NCI-H187 treated with DMSO at 0.1 percent for 48 hours (cell line): Measurements from ENCODE around the gene YY1AP1.
"Not testable (repeated sequence)": the region's sequence is repeated elsewhere in the genome, so short reads cannot be mapped to it uniquely, and the experiment has no call there.

Experiments used
- DNase-seq: peaks from one replicate; lab custom pipeline; 2025; lab: John Stamatoyannopoulos, UW

Gene YY1AP1, protein sequence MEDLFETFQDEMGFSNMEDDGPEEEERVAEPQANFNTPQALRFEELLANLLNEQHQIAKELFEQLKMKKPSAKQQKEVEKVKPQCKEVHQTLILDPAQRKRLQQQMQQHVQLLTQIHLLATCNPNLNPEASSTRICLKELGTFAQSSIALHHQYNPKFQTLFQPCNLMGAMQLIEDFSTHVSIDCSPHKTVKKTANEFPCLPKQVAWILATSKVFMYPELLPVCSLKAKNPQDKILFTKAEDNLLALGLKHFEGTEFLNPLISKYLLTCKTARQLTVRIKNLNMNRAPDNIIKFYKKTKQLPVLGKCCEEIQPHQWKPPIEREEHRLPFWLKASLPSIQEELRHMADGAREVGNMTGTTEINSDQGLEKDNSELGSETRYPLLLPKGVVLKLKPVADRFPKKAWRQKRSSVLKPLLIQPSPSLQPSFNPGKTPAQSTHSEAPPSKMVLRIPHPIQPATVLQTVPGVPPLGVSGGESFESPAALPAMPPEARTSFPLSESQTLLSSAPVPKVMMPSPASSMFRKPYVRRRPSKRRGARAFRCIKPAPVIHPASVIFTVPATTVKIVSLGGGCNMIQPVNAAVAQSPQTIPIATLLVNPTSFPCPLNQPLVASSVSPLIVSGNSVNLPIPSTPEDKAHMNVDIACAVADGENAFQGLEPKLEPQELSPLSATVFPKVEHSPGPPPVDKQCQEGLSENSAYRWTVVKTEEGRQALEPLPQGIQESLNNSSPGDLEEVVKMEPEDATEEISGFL

DNA sequence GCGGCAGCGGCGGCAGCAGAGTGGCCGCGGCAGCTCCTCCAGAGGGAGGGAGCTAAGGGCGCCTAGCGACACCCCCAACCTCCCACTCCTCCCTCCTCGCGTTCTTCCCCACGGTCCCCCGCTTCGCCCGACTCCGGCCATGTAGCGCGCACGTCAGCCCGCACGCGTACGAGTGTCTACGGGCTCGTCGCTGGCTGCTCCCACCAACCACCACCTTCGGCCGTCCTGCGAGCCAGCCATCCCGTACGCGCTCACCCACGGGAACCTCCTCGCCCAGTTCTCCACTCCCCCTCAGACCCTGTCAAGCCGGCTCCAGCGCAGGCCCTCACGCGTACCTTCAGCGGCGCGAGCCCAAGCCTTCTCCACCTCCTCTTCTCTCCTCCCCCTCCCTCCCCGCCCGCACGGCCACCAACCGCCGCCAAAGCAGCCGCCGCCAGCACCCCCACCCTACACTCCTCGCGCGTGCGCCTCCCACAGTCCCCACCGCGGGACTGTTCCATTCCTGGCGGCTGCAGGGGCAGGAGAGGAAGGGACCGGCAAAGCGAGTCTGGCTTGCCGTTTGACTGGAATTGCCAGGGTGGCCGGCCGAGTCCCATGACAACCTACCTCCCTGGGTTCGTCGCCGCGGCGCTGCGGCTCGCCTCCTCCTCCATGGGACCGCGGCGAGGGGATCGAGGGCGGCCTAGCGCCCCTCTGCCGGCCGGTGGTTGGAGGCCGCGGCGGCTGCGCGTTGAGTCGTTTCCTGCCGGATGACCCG is at the start of gene YY1AP1:
TSS of gene YY1AP1 (minus strand) at position 451 of the 757 bp plus-strand sequence. CDS start 8,338 bp downstream, outside the sequence.
- DNase-seq = peak; percentile 88

DNA sequence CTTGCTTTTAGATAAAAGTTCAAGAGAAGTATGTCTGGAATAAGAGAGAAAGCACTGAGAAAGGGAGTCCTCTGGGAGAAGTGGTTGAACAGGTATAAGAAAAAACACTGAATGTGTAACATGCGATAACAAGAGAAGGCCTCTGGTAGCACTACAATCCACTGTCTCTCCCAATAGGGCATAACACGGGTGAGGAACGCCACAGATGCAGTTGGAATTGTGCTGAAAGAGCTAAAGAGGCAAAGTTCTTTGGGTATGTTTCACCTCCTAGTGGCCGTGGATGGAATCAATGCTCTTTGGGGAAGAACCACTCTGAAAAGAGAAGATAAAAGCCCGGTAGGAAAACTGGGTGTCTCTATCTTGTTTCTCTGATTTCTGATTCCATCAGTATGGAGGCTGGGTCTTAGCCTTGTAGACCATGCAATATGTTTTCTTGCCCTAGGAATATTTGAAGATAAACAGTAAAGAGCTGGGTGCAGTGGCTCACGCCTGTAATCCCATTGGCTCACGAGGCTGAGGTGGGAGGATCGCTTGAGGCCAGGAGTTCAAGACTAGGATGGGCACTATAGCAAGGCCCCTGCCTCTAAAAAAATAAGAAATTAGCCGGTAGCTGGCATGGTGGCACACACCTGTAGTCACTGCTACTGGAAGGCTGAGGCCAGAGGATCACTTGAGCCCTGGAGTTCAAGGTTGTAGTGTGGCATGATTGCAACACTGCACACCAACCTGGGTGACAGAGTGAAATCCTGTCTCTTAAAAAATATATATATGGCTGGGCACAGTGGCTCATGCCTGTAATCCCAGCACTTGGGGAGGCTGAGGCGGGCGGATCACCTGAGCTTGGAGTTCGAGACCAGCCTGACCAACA is 40.7 kb upstream of the YY1AP1 start:
- no peak for DNase-seq

DNA sequence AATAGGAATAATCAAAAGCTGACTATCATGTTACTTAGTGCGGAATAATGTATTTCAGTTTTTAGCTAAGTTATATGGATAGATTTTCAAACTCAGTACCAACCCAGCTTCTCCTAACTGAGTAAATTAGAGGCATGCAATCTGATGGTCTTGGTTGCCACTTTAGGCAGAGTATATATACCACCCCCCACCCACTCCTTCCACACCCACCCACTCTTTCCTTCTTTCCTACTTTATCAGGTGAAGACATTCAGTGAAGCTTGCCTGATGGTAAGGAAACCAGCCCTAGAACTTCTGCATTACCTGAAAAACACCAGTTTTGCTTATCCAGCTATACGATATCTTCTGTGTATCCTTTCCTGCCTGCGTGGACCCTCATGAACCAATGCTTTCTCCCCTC is 36.6 kb upstream of the YY1AP1 start:
- DNase-seq = no peak

DNA sequence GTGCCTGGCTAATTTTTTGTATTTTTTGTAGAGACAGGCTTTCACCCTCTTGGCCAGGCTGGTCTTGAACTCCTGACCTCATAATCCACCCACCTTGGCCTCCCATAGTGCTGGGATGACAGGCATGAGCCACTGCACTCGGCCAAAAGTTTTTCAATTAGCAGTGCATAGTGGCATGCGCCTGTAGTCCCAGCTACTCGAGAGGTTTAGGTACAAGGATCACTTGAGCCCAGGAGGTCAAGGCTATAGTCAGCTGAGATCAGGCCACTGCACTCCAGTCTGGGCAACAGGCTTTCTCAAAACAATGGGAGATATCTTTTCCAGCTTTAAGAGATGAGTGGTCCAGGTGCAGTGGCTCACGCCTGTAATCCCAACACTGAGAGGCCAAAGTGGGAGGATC is 31.1 kb upstream of the YY1AP1 start:
- DNase-seq = no peak

DNA sequence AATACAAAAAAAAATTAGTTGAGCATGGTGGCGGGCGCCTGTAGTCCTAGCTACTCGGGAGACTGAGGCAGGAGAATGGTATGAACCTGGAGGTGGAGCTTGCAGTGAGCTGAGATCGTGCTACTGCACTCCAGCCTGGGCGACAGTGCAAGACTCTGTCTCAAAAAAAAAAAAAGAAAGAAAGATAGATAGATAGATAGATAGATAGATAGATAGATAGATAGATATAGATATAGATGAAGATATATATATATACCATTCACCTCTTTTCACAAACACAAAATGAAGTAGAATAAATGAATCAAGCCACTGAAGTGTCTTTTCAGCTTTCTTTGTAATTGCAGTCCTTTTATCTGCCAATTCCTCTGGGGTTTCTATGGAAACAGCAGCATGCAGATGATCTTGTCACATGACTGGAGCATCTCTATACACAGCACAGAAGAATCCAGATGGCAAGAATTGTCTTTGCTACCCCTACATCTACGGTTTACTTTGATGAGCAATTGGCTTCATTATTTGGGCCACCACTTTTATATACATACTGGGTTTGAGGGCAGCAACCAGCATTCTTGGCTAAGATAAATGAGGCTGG is 30.0 kb upstream of the YY1AP1 start:
- not testable (repeated sequence) for DNase-seq

DNA sequence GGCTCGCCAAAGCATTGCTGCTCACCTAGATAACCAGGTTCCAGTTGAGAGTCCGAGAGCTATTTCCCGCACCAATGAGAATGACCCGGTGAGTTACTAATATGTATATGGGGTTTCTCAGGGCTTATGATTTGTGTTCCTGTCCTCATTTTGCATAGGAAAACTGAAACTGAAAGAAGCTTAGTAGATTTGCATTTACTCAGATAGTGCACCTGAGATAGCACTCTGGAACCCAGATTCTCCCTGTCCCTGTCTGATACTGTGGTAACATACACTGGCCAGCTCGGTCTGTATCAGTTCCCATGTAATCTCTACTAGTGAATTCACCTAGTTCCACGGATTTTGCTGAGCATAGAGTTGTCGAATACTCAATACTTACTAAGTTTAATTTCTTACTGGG is 28.5 kb upstream of the YY1AP1 start:
- DNase-seq = no peak

DNA sequence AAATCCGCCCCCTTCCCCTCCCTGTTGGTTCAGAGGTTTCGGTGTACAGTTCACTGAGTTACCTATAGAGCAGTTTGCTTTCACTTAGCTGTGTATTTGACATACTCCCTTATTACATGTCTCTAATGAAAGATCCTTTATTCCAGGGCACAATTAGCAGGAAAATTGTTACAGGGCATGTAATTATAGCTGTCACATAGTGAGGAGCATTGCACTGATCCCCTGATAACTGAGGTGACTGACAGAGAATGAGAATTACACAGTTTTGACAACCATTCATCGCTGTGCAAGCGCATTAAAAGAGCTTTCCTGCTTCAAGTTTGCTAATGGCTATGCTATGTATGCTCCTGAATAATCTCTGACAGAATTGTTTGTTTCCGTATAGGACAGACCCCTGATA is 27.2 kb upstream of the YY1AP1 start:
- DNase-seq = no peak

DNA sequence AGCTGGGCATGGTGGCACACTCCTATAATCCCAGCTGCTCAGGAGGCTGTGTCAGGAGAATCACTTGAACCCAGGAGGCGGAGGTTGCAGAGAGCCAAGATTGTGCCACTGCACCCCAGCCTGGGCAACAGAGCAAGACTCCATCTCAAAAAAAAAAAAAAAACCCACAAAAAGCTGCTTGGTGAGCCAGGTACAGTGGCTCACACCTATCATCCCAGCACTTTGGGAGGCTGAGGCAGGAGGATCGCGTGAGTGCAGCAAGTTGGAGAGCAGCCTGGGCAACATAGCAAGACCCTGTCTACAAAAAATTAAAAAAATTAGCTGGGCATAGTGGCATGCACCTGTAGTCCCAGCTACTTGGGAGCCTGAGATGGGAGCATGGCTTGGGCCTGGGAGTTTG is 26.5 kb upstream of the YY1AP1 start:
- DNase-seq = not testable (repeated sequence)

DNA sequence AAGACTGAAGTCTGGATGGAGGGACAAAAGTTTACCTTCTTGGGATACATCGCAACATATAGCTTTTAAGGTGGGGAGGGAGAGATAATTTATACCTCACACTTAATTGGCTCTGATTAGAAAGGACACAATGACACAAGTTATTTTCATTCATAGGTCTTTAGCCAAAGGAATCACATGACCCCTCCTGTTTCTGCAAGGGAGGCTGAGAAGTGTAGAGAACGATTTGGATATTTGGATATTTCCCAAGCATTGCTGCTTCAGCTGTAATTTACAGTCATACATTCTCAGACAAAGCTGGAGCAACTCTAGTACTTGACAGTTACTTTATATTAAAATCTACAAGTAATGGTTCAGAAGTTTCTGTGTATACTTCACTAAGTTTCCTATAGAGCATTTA is 24.5 kb upstream of the YY1AP1 start:
- no peak for DNase-seq

DNA sequence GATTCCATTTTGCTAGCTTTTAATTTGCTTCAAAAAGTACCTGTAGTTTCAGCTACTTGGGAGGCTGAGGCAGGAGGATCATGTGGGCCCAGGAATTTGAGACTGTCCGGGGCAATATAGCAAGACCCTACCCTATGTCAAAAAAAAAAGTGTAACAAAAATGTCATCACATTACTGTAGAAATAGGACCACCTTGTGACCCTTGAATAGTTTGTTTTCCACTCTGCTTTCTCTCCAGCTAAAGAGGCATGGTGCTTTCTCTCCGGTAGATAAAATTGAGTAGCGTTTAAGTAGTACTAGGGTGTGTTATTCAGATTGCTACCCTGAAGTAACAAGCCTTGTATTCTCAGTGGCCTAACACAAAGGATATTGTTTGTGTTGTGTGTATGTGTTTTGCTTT is 24.1 kb upstream of the YY1AP1 start:
- DNase-seq = not testable (repeated sequence)

DNA sequence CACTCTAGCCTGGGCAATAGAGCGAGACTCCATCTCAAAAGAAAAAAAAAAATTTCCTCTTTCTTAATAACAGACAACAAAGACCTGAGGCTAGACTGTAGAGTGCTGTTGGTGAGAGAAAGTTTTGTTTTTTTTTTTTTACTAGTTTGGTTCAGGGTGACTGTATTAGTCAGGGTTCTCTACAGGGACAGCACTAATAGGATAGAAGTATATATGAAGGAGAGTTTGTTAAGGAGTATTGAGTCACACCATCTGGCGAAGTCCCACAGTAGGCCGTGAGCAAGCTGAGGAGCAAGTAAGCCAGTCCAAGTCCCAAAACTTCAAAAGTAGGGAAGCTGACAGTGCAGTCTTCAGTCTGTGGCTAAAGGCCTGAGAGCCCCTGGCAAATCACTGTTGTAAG is 22.9 kb upstream of the YY1AP1 start:
- DNase-seq = not testable (repeated sequence)

DNA sequence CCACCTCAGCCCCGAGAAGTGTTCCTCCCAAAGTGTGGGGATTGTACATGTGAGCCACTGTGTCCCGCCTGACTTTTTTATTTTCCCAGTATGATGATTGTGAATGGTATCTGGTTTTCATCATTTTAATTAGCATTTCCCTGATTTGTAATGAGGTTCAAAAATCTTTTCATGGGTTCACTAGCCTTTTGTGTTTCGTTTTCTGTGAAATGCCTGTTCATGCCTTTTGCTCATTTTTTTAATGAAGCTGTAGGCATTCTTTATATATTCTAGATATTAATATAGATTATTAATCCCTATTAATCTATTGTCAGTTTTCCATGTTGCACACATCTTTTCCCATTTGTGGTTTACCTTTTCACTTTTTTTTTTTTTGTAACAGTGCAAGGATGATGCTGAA is 20.8 kb upstream of the YY1AP1 start:
- DNase-seq = no peak

DNA sequence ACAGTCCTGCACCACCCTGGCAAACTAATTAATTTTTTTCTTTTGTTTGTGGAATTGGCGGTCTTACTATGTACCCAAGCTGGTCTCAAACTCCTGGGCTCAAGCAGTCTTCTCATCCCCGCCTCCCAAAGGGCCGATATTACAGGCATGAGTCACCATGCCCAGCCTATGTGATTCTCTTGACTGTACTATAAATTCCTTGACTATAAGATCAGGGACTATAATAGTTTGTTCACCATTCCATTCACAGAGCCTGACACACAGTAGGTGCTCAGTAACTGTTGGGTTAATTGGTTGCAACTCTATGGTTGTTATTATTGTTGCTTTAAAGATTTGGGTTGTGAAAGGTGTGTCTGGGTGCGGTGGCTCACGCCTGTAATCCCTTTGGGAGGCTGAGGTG is 17.6 kb upstream of the YY1AP1 start:
- DNase-seq = no peak

DNA sequence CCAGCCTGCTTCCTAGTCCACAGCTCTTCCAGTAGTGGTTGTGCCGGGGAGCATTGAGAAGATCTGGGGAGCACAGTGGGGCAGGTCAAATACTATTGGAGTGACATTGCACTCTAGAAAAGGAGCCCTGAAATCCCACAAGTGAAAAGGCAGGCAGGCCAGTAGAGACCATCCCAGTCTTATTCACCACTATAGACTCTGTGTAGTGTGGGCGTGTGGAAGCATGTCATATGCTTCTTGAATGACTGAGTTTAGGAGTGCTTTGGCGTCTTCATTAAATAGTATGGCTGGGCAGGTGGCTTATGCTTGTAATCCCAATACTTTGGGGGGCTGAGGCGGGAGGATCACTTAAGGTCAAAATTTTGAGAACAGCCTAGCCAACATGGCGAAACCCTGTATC is 15.8 kb upstream of the YY1AP1 start:
- DNase-seq = not testable (repeated sequence)

DNA sequence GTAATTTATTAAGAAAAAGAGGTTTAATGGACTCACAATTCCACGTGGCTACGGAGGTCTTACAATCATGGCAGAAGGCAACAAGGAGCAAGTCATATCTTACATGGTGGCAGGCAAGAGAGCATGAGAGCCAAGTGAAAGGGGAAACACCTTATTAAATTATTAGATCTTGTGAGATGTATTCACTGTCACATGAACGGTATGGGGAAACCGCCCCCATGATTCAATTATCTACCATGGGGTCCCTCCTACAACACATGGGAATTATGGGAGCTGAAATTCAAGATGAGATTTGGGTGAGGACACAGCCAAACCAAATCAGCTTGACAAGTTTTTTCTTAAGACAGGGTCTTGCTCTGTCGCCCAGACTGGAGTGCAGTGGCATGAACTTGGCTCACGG is 14.6 kb upstream of the YY1AP1 start:
- no peak for DNase-seq

DNA sequence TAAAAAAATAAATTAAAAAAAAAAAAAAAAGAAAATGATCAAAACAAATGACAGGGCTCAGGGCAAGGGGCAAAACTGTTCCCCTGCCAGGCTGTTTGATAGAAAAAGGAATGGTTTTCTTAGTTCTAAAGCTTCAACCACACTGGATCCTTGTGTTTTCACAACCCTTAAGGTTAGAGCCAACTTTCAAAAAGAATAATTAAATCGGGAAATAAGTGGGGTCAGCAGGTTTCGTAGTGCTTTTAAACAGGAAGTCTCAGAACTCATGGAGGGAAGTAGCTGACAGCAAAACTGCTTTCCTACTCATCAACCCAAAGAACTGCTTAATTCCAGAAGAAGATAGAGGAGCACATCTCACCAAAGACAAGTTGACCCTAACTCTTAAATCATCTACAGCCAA is 13.1 kb upstream of the YY1AP1 start:
- not testable (repeated sequence) for DNase-seq

DNA sequence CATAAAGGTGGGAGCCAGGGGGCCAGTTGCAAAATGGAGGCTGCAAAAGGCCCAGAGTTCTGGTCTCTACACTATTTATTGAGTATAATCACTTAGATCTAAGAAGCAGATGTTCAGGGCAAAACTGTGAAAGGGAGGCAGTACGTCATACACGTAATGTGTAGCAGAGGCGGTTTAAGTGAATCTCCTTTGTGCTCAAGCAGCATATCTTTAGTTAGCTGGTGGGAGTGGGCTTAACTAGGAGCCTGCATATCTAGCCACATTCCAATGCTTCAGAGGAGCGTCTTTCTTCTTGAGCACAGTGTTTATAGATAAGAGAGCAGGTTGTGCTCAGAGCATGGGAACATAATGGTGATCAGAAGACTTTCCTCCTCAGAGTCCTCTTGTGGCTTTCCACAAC is 10.5 kb upstream of the YY1AP1 start:
- not testable (repeated sequence) for DNase-seq

DNA sequence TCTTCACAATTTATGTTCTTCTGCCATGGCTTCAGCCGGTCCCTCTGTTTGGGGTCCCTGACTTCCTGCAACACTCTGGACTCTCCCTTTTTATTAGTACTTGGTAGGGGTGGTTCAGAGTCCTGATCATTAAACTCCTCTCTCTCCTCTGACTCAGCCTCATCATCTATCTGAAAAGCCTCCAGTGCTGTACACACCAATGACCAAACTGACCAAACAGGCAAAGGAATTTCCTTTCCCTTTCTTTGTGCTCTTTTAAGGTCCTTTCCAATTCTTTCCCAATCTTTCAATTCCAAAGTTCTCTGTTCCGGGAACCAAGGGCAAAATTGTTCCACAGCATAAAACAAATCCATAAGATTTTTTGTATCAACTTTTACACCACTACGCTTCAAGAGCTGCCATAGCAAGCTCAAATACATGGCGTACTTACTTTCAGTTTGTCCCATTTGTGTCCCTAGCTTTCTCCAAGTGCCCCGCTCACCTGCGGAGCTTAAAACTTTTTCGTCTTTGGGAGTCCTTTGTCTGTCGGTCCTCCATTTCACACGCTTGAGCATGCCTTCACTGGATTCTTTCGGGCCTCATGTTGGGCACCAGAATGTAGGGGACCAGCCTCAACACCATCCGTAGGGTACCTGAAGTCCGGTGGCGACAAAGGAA is 9.9 kb upstream of the YY1AP1 start:
- DNase-seq = no peak

DNA sequence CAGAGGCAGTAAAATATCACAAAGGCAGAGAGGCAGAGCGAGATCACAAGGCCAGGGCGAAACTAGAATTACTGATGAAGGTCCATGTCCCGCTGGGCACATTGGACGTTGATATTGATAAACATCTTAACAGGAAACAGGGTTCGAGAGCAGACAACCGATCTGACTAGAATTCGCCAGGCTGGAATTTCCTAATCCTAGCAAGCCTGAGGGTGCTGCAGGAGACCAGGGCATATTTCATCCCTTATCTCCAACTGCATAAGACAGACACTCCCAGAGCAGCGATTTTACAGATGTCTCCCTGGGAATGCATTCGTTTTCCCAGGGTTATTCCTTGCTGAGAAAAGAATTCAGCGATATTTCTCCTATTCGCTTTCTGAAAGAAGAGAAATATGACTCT is 9.0 kb upstream of the YY1AP1 start:
- DNase-seq = not testable (repeated sequence)

DNA sequence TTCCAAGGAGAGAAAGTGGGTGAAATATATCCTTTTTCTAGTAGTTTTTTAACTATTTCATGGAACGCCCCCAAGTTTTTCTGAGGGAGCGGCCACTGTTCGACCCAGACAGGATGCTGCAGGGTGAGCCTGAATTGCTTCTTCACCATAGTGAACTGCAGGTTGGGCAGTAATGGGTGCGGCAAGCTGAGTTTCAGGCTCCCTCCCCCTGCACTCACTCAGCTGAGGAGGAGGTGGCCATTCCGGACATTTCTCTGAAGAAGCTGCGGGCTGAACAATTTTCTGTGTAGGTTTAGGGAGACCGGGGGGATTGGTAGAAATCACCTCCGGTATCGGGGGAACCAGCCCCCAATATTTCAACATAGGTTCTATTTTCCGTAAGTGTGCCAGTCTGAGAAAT is 8.5 kb upstream of the YY1AP1 start:
- no peak for DNase-seq

DNA sequence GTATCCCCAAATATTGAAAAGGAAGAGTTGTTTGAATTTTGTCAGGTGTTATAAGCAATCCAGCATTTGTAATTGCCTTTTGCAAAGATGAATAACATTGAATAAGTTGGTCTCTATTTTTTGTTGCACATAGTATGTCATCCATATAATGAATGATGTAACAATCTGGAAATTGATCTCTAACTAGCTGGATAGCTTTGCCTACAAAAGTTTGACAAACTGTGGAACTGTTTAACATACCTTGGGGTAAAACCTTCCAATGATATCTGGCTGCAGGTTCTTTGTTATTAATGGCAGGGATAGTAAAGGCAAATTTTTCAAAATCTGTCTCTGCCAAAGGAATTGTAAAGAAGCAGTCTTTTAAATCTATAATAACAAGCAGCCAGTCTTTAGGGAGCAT is 8.0 kb upstream of the YY1AP1 start:
- DNase-seq = no peak
